Lower lobe of right lung (tissue), 2 donors: ENCODE measurements around the gene UPK1A. TPM values are rescaled to one million over a fixed set of nuclear protein-coding genes. Genes with fewer than 3 reads are reported as not detected.

Source experiments
- ATAC-seq, 2 donors: fragments of 200-7000 bp; cut with Tn5 transposase; one replicate each; pipeline ENCODE4 v1.9.1; 2020 to 2022; ENCODE audit warnings: mild to moderate bottlenecking in 2 of 2, moderate library complexity in 2 of 2
- DNase-seq: peaks from one replicate; pipeline ENCODE4 v3.0.0-alpha.2; 2020
- H3K27ac ChIP-seq: fragments of 200-600 bp; one replicate; pipeline ENCODE4 v1.8.0; 2022
- H3K27me3 ChIP-seq: fragments of 200-600 bp; one replicate; pipeline ENCODE4 v1.8.0; 2022; ENCODE audit warnings: low read depth
- H3K36me3 ChIP-seq: fragments of 200-600 bp; one replicate; pipeline ENCODE4 v1.8.0; 2022; ENCODE audit warnings: mild to moderate bottlenecking
- H3K4me1 ChIP-seq: fragments of 200-600 bp; one replicate; pipeline ENCODE4 v1.8.0; 2022
- H3K4me3 ChIP-seq: fragments of 200-600 bp; one replicate; pipeline ENCODE4 v1.8.0; 2022; ENCODE audit warnings: mild to moderate bottlenecking
- H3K9me3 ChIP-seq: fragments of 200-600 bp; one replicate; pipeline ENCODE4 v1.8.0; 2022
- intact Hi-C: fragments of 100-400 bp; cut with DNase I; formaldehyde crosslinking; loops from one replicate; pipeline ENCODE4 v1.11.0; 2022
- total RNA-seq: library from RNA; stranded (reverse); fragmentation: NEBNext Ultra II Directional; extraction: Animal tissue kit (Norgen Biotek cat#: 25700); gene quantifications from one replicate; pipeline ENCODE4 v1.2.1, GENCODE V29; 2021
- TF ChIP-seq, protein P1 (sequence below): fragments of 200-600 bp; IDR thresholded peaks from one replicate; pipeline ENCODE4 v1.8.0; 2022; ENCODE audit warnings: antibody characterized with exemption, mild to moderate bottlenecking
- donor health status: DM: no; HTN: yes; CAD: no; lungs with severe emphysema.

Gene UPK1A
- total RNA-seq, 1 donor from 2014 or later = not detected

DNA sequence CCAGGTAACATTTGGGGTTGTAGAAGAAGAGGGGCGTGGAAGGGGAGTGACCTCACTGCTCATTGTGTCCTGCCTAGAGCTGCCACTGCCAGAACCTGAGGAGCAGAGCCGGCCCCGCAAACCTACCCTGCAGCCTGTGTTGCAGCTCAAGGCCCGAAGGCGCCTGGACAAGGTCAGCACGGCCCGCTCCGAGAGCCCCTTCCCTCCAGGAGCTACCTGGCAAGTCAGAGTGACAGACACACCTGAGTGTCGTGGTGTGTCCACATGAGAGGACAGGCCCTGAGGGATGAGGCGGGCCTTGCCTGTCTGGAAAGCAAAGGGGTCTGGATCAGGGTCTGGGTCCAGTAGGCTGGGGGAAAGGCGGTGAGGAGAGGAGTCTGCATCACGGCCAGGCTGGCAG is 58.2 kb downstream of the UPK1A start:
- H3K36me3 ChIP-seq = peaks cover 93% of the 10 kb centered on the region
- no peak overlapping the region for H3K4me3 ChIP-seq
- no peak overlapping the region for H3K27ac ChIP-seq
- peaks cover 4% of the 10 kb centered on the region for H3K4me1 ChIP-seq
- no peaks in the 10 kb centered on the region for H3K9me3 ChIP-seq
- TF ChIP-seq, protein P1, sequence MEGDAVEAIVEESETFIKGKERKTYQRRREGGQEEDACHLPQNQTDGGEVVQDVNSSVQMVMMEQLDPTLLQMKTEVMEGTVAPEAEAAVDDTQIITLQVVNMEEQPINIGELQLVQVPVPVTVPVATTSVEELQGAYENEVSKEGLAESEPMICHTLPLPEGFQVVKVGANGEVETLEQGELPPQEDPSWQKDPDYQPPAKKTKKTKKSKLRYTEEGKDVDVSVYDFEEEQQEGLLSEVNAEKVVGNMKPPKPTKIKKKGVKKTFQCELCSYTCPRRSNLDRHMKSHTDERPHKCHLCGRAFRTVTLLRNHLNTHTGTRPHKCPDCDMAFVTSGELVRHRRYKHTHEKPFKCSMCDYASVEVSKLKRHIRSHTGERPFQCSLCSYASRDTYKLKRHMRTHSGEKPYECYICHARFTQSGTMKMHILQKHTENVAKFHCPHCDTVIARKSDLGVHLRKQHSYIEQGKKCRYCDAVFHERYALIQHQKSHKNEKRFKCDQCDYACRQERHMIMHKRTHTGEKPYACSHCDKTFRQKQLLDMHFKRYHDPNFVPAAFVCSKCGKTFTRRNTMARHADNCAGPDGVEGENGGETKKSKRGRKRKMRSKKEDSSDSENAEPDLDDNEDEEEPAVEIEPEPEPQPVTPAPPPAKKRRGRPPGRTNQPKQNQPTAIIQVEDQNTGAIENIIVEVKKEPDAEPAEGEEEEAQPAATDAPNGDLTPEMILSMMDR = no peak
- no peak for ATAC-seq
- intact Hi-C loops = no loop called here
- DNase-seq = no peak
- H3K27me3 ChIP-seq = no peaks in the 10 kb centered on the region

DNA sequence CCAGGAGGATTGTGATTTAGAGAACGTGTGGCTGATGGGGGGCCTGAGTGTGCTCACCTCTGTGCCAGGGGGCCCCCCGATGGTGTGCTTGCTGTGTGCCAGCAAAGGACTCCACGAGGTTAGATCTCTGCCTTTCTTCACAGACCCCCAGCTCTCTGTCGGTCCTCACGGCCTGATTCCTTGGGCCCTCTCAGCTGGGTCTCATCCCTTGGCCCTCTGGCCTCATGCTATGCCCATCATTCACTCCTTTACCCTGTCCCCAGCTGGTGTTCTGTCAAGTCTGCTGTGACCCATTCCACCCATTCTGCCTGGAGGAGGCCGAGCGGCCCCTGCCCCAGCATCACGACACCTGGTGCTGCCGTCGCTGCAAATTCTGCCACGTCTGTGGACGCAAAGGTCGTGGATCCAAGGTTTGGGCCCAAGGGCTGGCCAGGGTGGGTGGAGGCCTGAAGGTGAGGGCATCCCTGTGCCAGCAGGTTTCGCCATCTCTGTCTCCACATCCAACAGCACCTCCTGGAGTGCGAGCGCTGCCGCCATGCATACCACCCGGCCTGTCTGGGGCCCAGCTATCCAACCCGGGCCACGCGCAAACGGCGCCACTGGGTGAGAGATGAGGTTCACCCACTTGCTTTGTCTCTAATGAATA is 59.0 kb downstream of the UPK1A start:
- DNase-seq (no peak), ATAC-seq (no peak)
- no peaks in the 10 kb centered on the region for H3K27me3 ChIP-seq
- no peaks in the 10 kb centered on the region for H3K9me3 ChIP-seq
- no peaks in the 10 kb centered on the region for H3K4me1 ChIP-seq
- H3K36me3 ChIP-seq = peaks cover 93% of the 10 kb centered on the region
- no peak overlapping the region for H3K4me3 ChIP-seq
- no peak overlapping the region for H3K27ac ChIP-seq
- TF ChIP-seq, protein P1 = no peak
- intact Hi-C loops = no loop called here

DNA sequence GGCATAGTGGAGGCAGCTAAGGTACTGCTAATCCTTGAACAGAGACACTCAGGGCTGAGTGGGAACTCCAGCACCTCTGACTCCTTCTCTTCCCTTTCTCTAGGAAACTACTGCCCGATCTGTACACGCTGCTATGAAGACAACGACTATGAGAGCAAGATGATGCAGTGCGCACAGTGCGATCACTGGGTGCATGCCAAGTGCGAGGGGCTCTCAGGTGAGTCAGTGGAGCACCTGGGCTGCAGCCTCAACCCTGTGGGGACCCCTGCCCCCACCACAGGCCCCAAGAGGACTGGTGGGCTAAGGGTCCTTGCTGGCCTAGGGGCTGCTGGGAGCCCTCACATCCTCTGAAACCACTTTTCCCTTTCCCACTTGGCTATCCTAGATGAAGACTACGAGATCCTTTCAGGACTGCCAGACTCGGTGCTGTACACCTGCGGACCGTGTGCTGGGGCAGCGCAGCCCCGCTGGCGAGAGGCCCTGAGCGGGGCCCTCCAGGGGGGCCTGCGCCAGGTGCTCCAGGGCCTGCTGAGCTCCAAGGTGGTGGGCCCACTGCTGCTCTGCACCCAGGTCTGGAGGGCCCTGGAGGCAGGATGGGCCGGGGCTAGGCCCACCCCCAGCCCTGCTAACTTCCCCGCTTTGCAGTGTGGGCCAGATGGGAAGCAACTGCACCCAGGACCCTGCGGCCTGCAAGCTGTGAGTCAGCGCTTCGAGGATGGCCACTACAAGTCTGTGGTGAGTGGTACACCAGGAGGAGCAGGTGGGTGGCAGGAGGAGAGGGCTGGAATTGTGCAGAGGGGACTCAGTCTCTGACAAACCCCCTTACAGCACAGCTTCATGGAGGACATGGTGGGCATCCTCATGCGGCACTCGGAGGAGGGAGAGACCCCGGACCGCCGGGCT is 61.0 kb downstream of the UPK1A start:
- H3K27ac ChIP-seq = no peak overlapping the region
- TF ChIP-seq, protein P1 = no peak
- no peaks in the 10 kb centered on the region for H3K4me1 ChIP-seq
- no peaks in the 10 kb centered on the region for H3K9me3 ChIP-seq
- intact Hi-C loops = no loop called here
- no peak overlapping the region for H3K4me3 ChIP-seq
- peaks cover 100% of the 10 kb centered on the region for H3K36me3 ChIP-seq
- no peaks in the 10 kb centered on the region for H3K27me3 ChIP-seq
- ATAC-seq (no peak), DNase-seq (no peak)

Other genes with a start within 250 kb of the UPK1A start
- 4.7 TPM for gene FFAR2, start 218.3 kb upstream of the UPK1A start, total RNA-seq
- gene KRTDAP, start 176.1 kb upstream of the UPK1A start, total RNA-seq = 0.89 TPM
- 70.7 TPM for gene DMKN, start 152.9 kb upstream of the UPK1A start, total RNA-seq
- not detected for gene SBSN, start 138.2 kb upstream of the UPK1A start, total RNA-seq
- gene GAPDHS, start 133.1 kb upstream of the UPK1A start, total RNA-seq = not detected
- 81.6 TPM for gene TMEM147, start 120.9 kb upstream of the UPK1A start, total RNA-seq
- not detected for gene ATP4A, start 102.9 kb upstream of the UPK1A start, total RNA-seq
- not detected for gene PMIS2, start 80.3 kb upstream of the UPK1A start, total RNA-seq
- gene HAUS5, start 53.8 kb upstream of the UPK1A start, total RNA-seq = 9.1 TPM
- 56.1 TPM for gene RBM42, start 37.5 kb upstream of the UPK1A start, total RNA-seq
- 1.1 TPM for gene ETV2, start 24.8 kb upstream of the UPK1A start, total RNA-seq
- 267 TPM for gene COX6B1, start 18.2 kb upstream of the UPK1A start, total RNA-seq
- gene ZBTB32, start 38.0 kb downstream of the UPK1A start, total RNA-seq = 0.21 TPM
- 37.2 TPM for gene KMT2B, start 51.5 kb downstream of the UPK1A start, total RNA-seq
- 17.1 TPM for gene IGFLR1, start 75.9 kb downstream of the UPK1A start, total RNA-seq
- 20.3 TPM for gene U2AF1L4, start 78.9 kb downstream of the UPK1A start, total RNA-seq
- 60.0 TPM for gene PSENEN, start 79.1 kb downstream of the UPK1A start, total RNA-seq
- gene LIN37, start 82.1 kb downstream of the UPK1A start, total RNA-seq = 7.2 TPM
- 29.4 TPM for gene HSPB6, start 90.5 kb downstream of the UPK1A start, total RNA-seq
- gene PROSER3, start 91.7 kb downstream of the UPK1A start, total RNA-seq = 20.8 TPM
- 13.1 TPM for gene ARHGAP33, start 109.0 kb downstream of the UPK1A start, total RNA-seq
- gene PRODH2, start 146.3 kb downstream of the UPK1A start, total RNA-seq = not detected
- not detected for gene NPHS1, start 186.0 kb downstream of the UPK1A start, total RNA-seq
- gene KIRREL2, start 190.4 kb downstream of the UPK1A start, total RNA-seq = 0.12 TPM
- gene APLP1, start 202.1 kb downstream of the UPK1A start, total RNA-seq = 2.1 TPM
- 17.2 TPM for gene NFKBID, start 234.0 kb downstream of the UPK1A start, total RNA-seq
- gene HCST, start 236.0 kb downstream of the UPK1A start, total RNA-seq = 43.3 TPM
- 460 TPM for gene TYROBP, start 241.8 kb downstream of the UPK1A start, total RNA-seq